Calu3 (cell line): ENCODE results near the gene GRAMD1B. TPM values are rescaled to one million over a fixed set of nuclear protein-coding genes. Genes with fewer than 3 reads are reported as not detected.

Source experiments
- BruUV-seq: library from RNA; stranded (reverse); fragments of 400-500 nt; replicated peaks from 2 replicates; lab custom pipeline; 2021; lab: Mats Ljungman, UMichigan
- CTCF ChIA-PET: fragments of 300-600 bp; sonication (Branson Sonifier 250); formaldehyde crosslinking; loops from one replicate; lab custom pipeline; 2022; ENCODE audit warnings: antibody characterized with exemption; lab: Charles Lee
- DNase-seq: peaks from one replicate; pipeline ENCODE4 v3.0.0; 2022
- H3K27ac Mint-ChIP-seq: one replicate; pipeline ENCODE4 v1.8.0; 2022; ENCODE audit warnings: mixed read lengths; ENCODE audit not compliant: unreplicated experiment
- H3K27me3 Mint-ChIP-seq: one replicate; pipeline ENCODE4 v1.8.0; 2022; ENCODE audit warnings: mixed read lengths; ENCODE audit not compliant: unreplicated experiment
- H3K36me3 Mint-ChIP-seq: one replicate; pipeline ENCODE4 v1.8.0; 2022; ENCODE audit warnings: mild to moderate bottlenecking, moderate library complexity, mixed read lengths; ENCODE audit not compliant: insufficient read depth, unreplicated experiment
- H3K4me1 Mint-ChIP-seq: one replicate; pipeline ENCODE4 v1.8.0; 2022; ENCODE audit warnings: mild to moderate bottlenecking, low read depth, mixed read lengths; ENCODE audit not compliant: unreplicated experiment
- H3K4me3 Mint-ChIP-seq: one replicate; pipeline ENCODE4 v1.8.0; 2022; ENCODE audit warnings: mild to moderate bottlenecking, low read depth, moderate library complexity, mixed read lengths; ENCODE audit not compliant: unreplicated experiment
- H3K9me3 Mint-ChIP-seq: one replicate; pipeline ENCODE4 v1.8.0; 2022; ENCODE audit warnings: low read depth, mixed read lengths; ENCODE audit not compliant: unreplicated experiment
- CTCF ChIP-seq: fragments of 200-600 bp; IDR thresholded peaks from one replicate; pipeline ENCODE4 v1.8.0; 2022; ENCODE audit warnings: antibody characterized with exemption; ENCODE audit not compliant: unreplicated experiment
- intact Hi-C: fragments of 100-400 bp; cut with micrococcal nuclease; formaldehyde crosslinking; loops from one replicate; pipeline ENCODE4 v1.10.0; 2022; ENCODE audit not compliant: unreplicated experiment
- total RNA-seq: library from RNA; stranded (reverse); gene quantifications from 2 replicates; pipeline ENCODE4 v1.2.3, GENCODE V29; 2022

The GRAMD1B gene
- total RNA-seq, 1 experiment from 2014 or later = 5.9 TPM

GRCh38 chr11:123590296-123590912, 160.3 kb downstream of the GRAMD1B start:
- Mint-ChIP-seq H3K9me3 (no peaks in the 10 kb centered on the region), H3K27ac (peak overlapping the region; percentile 69), H3K27me3 (no peaks in the 10 kb centered on the region), H3K36me3 (peaks cover 26% of the 10 kb centered on the region), H3K4me1 (peaks cover 69% of the 10 kb centered on the region), H3K4me3 (peak overlapping the region; percentile 72)
- BruUV-seq = no TSS peak
- peak; percentile 81 for DNase-seq
- intact Hi-C loops = no loop called here
- no peak for TF ChIP-seq CTCF
- CTCF ChIA-PET = interaction anchor here (0.5 to 2.5 kb wide), 3 partner anchors 10 to 1024 kb away, joined by 4 to 15 read pairs (median 4); no protein-coding TSS in a partner anchor

GRCh38 chr11:123593570-123593969, 163.5 kb downstream of the GRAMD1B start:
- Mint-ChIP-seq H3K9me3 (no peaks in the 10 kb centered on the region), H3K36me3 (peaks cover 38% of the 10 kb centered on the region), H3K4me1 (peaks cover 40% of the 10 kb centered on the region), H3K27me3 (no peaks in the 10 kb centered on the region), H3K4me3 (peak overlapping the region; percentile 72), H3K27ac (peak overlapping the region; percentile 52)
- intact Hi-C loops = no loop called here
- BruUV-seq = no TSS peak
- TF ChIP-seq CTCF = no peak
- CTCF ChIA-PET = no interaction called here
- DNase-seq = no peak

- peak overlapping the region; percentile 54 for H3K27ac Mint-ChIP-seq
- peaks cover 46% of the 10 kb centered on the region for H3K36me3 Mint-ChIP-seq
- H3K27me3 Mint-ChIP-seq = no peaks in the 10 kb centered on the region
- no peak for TF ChIP-seq CTCF
- H3K9me3 Mint-ChIP-seq = no peaks in the 10 kb centered on the region
- no TSS peak for BruUV-seq
- intact Hi-C loops = no loop called here
- H3K4me3 Mint-ChIP-seq = peak overlapping the region; percentile 72
- CTCF ChIA-PET = no interaction called here
- H3K4me1 Mint-ChIP-seq = peaks cover 34% of the 10 kb centered on the region
- no peak for DNase-seq
Measured at GRCh38 chr11:123594188-123594901, 164.3 kb downstream of the GRAMD1B start.

GRCh38 chr11:123594921-123595320, 164.9 kb downstream of the GRAMD1B start:
- H3K9me3 Mint-ChIP-seq = no peaks in the 10 kb centered on the region
- H3K36me3 Mint-ChIP-seq = peaks cover 46% of the 10 kb centered on the region
- TF ChIP-seq CTCF = no peak
- intact Hi-C loops = no loop called here
- no peaks in the 10 kb centered on the region for H3K27me3 Mint-ChIP-seq
- BruUV-seq = no TSS peak
- no peak for DNase-seq
- no peak overlapping the region for H3K4me3 Mint-ChIP-seq
- CTCF ChIA-PET = no interaction called here
- H3K27ac Mint-ChIP-seq = peak overlapping the region; percentile 54
- peaks cover 34% of the 10 kb centered on the region for H3K4me1 Mint-ChIP-seq
